Thyroid gland (tissue), 4 donors: ENCODE measurements around the gene PGM2. TPM values are rescaled to one million over a fixed set of nuclear protein-coding genes. Genes with fewer than 3 reads are reported as not detected.
A peak's percentile ranks its signal among the peaks of the same experiment; 100 is the strongest.

Experiments
- DNase-seq, 2 donors: peaks; one replicate each; pipeline ENCODE4 v3.0.0-alpha.2; 2019
- H3K27ac ChIP-seq, 3 donors: fragments of 200-600 bp; sonication (generic); 1 replicate in 2 of 3; 2 replicates in 1 of 3; pipeline ENCODE4 v1.5.1; 2016 to 2019; ENCODE audit warnings: mild to moderate bottlenecking in 1 of 3, moderate library complexity in 1 of 3
- H3K27me3 ChIP-seq: fragments of 200-600 bp; sonication (generic); one replicate; pipeline ENCODE4 v1.5.1; 2019
- H3K36me3 ChIP-seq, 2 donors: fragments of 200-600 bp; sonication (generic); one replicate each; pipeline ENCODE4 v1.5.1; 2016 to 2019
- H3K4me1 ChIP-seq, 2 donors: fragments of 200-600 bp; sonication (generic); one replicate each; pipeline ENCODE4 v1.5.1; 2017 to 2019
- H3K4me3 ChIP-seq, 3 donors: fragments of 200-600 bp; sonication (generic); replicated peaks in 1 of 3; 1 replicate in 2 of 3; 2 replicates in 1 of 3; pipeline ENCODE4 v1.5.1; 2016; ENCODE audit warnings: mild to moderate bottlenecking in 1 of 3
- H3K9me3 ChIP-seq: fragments of 200-600 bp; sonication (generic); one replicate; pipeline ENCODE4 v1.5.1; 2017
- CTCF ChIP-seq, 6 experiments: fragments of 200-600 bp in 3 of 6; fragments of 450-650 bp in 3 of 6; sonication (generic) in 3 of 6; IDR thresholded peaks; one replicate each; pipeline ENCODE4 v1.5.1; 2016 to 2019; ENCODE audit warnings: antibody characterized with exemption in 6 of 6, mild to moderate bottlenecking in 2 of 6, inconsistent platforms in 1 of 6, moderate library complexity in 1 of 6
- POLR2A ChIP-seq, 2 donors: fragments of 450-650 bp; IDR thresholded peaks; one replicate each; pipeline ENCODE4 v1.6.1; 2017; ENCODE audit warnings: antibody characterized with exemption in 2 of 2, mild to moderate bottlenecking in 2 of 2, moderate library complexity in 1 of 2
- WGBS, 2 donors: methylation state at CpG; one replicate each; pipeline ENCODE4 v1.1.5; 2017; 5-methylcytosine and 5-hydroxymethylcytosine counted together
- intact Hi-C: fragments of 100-400 bp; cut with DNase I; formaldehyde crosslinking; loops from one replicate; pipeline ENCODE4 v1.15.1; 2023
- total RNA-seq, 4 donors: library from RNA; depleted of rRNA; stranded (reverse); fragments of >200 nt; gene quantifications; one replicate each; pipeline ENCODE4 v1.2.3, GENCODE V29; 2016

The PGM2 gene
- total RNA-seq, 4 donors from 2014 or later: 25.1 to 30.4 (median 25.5) TPM

- Histone ChIP-seq H3K4me1 (peaks cover 3 to 10% of the 10 kb centered on the region in 2 donors), H3K9me3 (no peaks in the 10 kb centered on the region), H3K4me3 (no peak overlapping the region), H3K36me3 (no peaks in the 10 kb centered on the region), H3K27ac (no peak overlapping the region), H3K27me3 (no peaks in the 10 kb centered on the region)
- DNase-seq: no peak
- 82 to 91% methylated on average over 1 of the region's 1 CpG for WGBS, 2 donors
- intact Hi-C loops: no loop called here
- TF ChIP-seq POLR2A (IDR thresholded peaks at IDR 0.05) (no peak), CTCF (IDR thresholded peaks at IDR 0.05) (no peak)
These were observed 46.9 kb downstream of the PGM2 start for GRCh38 chr4:37873386-37873785.

GRCh38 chr4:37876156-37876555, 49.7 kb downstream of the PGM2 start:
- intact Hi-C loops: no loop called here

GRCh38 chr4:37879365-37879764, 52.9 kb downstream of the PGM2 start:
- no peak for DNase-seq
- intact Hi-C loops: no loop called here
- no peak overlapping the region for H3K4me3 ChIP-seq
- H3K36me3 ChIP-seq: no peaks in the 10 kb centered on the region
- H3K27me3 ChIP-seq: no peaks in the 10 kb centered on the region
- WGBS, 2 donors: 92 to 95% methylated on average over 8 of the region's 8 CpGs
- TF ChIP-seq CTCF (IDR thresholded peaks at IDR 0.05): no peak
- no peak for TF ChIP-seq POLR2A (IDR thresholded peaks at IDR 0.05)
- no peaks in the 10 kb centered on the region for H3K9me3 ChIP-seq
- H3K4me1 ChIP-seq: no peaks in the 10 kb centered on the region
- no peak overlapping the region for H3K27ac ChIP-seq

More at GRCh38 chr4:37876156-37876555, 49.7 kb downstream of the PGM2 start:
- TF ChIP-seq POLR2A (IDR thresholded peaks at IDR 0.05): no peak
- no peak for TF ChIP-seq CTCF (IDR thresholded peaks at IDR 0.05)
- H3K9me3 ChIP-seq: no peaks in the 10 kb centered on the region
- H3K27me3 ChIP-seq: no peaks in the 10 kb centered on the region
- H3K4me1 ChIP-seq: peaks cover 3 to 10% of the 10 kb centered on the region in 2 donors
- no peak overlapping the region for H3K4me3 ChIP-seq
- 96 to 97% methylated on average over 2 of the region's 2 CpGs for WGBS, 2 donors
- H3K36me3 ChIP-seq: no peaks in the 10 kb centered on the region
- H3K27ac ChIP-seq: no peak overlapping the region
- no peak for DNase-seq

- Histone ChIP-seq H3K4me1 (no peaks in the 10 kb centered on the region), H3K9me3 (no peaks in the 10 kb centered on the region), H3K27ac (no peak overlapping the region), H3K36me3 (no peaks in the 10 kb centered on the region), H3K4me3 (no peak overlapping the region), H3K27me3 (no peaks in the 10 kb centered on the region)
- intact Hi-C loops: no loop called here
- TF ChIP-seq POLR2A (IDR thresholded peaks at IDR 0.05) (no peak), CTCF (IDR thresholded peaks at IDR 0.05) (no peak)
- no peak for DNase-seq
- WGBS, 2 donors: 83 to 93% methylated on average over 5 of the region's 5 CpGs
These were observed 55.3 kb downstream of the PGM2 start for GRCh38 chr4:37881811-37882210.

- intact Hi-C loops: no loop called here
- H3K4me1 ChIP-seq: no peaks in the 10 kb centered on the region
- 48 to 55% methylated on average over 4 of the region's 4 CpGs for WGBS, 2 donors
These were observed 56.3 kb downstream of the PGM2 start for GRCh38 chr4:37882665-37883296.

More at GRCh38 chr4:37882665-37883296, 56.3 kb downstream of the PGM2 start:
- H3K36me3 ChIP-seq: no peaks in the 10 kb centered on the region
- no peaks in the 10 kb centered on the region for H3K9me3 ChIP-seq
- H3K4me3 ChIP-seq: no peak overlapping the region
- TF ChIP-seq CTCF (IDR thresholded peaks at IDR 0.05): no peak
- TF ChIP-seq POLR2A (IDR thresholded peaks at IDR 0.05): no peak
- no peak overlapping the region for H3K27ac ChIP-seq
- H3K27me3 ChIP-seq: no peaks in the 10 kb centered on the region
- peak; percentile 18 to 26 for DNase-seq
